ENCODE results near the gene RAET1E. TPM values are rescaled to one million over a fixed set of nuclear protein-coding genes. Genes with fewer than 3 reads are reported as not detected.
A peak's percentile ranks its signal among the peaks of the same experiment; 100 is the strongest.

The RAET1E gene
- total RNA-seq, 1 donor from 2014 or later: 27.5 TPM

DNA sequence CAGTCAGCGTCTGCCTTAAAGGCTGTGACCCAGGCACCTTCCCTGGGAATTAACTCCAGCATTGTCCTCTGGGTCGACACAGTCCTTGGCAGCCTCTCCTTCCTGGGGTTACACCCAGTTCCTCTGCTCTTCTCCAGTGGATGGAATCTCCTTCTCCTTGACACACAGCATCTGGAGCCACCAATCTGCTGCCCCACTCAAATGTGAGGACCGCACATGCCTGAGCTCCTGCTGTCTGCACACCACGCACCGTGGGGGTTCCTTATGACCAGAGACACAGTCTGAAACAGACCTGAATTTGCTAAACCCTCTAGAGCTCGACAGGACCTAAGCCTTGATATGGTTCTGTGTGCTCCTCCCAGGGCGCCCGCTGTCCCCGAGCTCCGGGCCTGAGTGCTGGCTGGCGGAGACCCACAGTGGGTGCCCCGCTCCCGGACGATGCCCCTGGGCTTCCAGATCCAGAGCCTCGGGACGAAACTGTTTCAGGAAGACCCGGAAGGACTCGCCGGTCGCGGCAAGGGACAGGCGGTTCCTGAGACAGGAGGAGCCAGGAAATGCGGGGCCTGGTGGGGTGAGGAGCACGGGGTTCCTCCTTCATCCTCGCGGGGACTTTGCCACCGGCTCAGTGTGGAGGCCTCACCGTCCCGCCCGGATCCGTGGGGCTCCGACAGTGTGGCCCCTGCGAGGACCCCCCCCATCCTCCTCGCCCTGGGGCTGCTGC is 27.5 kb upstream of the RAET1E start:
- Histone ChIP-seq H3K4me1 (peaks cover 23% of the 10 kb centered on the region), H3K27me3 (no peaks in the 10 kb centered on the region), H3K27ac (peak overlapping the region; percentile 67), H3K4me3 (peak overlapping the region; percentile 50 to 51), H3K36me3 (no peaks in the 10 kb centered on the region), H3K9me3 (no peaks in the 10 kb centered on the region)
- TF ChIP-seq, protein P1, sequence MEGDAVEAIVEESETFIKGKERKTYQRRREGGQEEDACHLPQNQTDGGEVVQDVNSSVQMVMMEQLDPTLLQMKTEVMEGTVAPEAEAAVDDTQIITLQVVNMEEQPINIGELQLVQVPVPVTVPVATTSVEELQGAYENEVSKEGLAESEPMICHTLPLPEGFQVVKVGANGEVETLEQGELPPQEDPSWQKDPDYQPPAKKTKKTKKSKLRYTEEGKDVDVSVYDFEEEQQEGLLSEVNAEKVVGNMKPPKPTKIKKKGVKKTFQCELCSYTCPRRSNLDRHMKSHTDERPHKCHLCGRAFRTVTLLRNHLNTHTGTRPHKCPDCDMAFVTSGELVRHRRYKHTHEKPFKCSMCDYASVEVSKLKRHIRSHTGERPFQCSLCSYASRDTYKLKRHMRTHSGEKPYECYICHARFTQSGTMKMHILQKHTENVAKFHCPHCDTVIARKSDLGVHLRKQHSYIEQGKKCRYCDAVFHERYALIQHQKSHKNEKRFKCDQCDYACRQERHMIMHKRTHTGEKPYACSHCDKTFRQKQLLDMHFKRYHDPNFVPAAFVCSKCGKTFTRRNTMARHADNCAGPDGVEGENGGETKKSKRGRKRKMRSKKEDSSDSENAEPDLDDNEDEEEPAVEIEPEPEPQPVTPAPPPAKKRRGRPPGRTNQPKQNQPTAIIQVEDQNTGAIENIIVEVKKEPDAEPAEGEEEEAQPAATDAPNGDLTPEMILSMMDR (IDR thresholded peaks at IDR 0.05): no peak
- peak in 1 of 2 donors; percentile 10 for TF ChIP-seq POLR2AphosphoS5 (IDR thresholded peaks at IDR 0.05; ENCODE audit: insufficient read depth in 1 of 2, low read depth in 1 of 2)
- DNase-seq (ENCODE audit: extremely low spot score in 2 of 2): peak; percentile 85 to 86
- intact Hi-C loops (cut with DNase I): loop anchor here (5.0 kb wide), 1 partner anchor 88 kb away; no protein-coding TSS in a partner anchor

- no peaks in the 10 kb centered on the region for H3K9me3 ChIP-seq
- peaks cover 23% of the 10 kb centered on the region for H3K4me1 ChIP-seq
- DNase-seq (ENCODE audit: extremely low spot score in 2 of 2): peak; percentile 86 to 90
- TF ChIP-seq, protein P1 (IDR thresholded peaks at IDR 0.05): no peak
- TF ChIP-seq POLR2AphosphoS5 (IDR thresholded peaks at IDR 0.05; ENCODE audit: insufficient read depth in 1 of 2, low read depth in 1 of 2): no peak
- no peak for TF ChIP-seq POLR2A (IDR thresholded peaks at IDR 0.05)
- H3K27ac ChIP-seq: no peak overlapping the region
- no peak overlapping the region for H3K4me3 ChIP-seq
- no peaks in the 10 kb centered on the region for H3K27me3 ChIP-seq
- no peaks in the 10 kb centered on the region for H3K36me3 ChIP-seq
- intact Hi-C loops (cut with DNase I): loop anchor here (5.0 kb wide), 1 partner anchor 88 kb away; no protein-coding TSS in a partner anchor
Measured at GRCh38 chr6:149924933-149925252, 27.0 kb upstream of the RAET1E start.

GRCh38 chr6:149924206-149924932 is 26.5 kb upstream of the RAET1E start:
- H3K27me3 ChIP-seq: no peaks in the 10 kb centered on the region
- no peaks in the 10 kb centered on the region for H3K9me3 ChIP-seq
- H3K27ac ChIP-seq: no peak overlapping the region
- peak in 1 of 2 donors; percentile 40 for DNase-seq (ENCODE audit: extremely low spot score in 2 of 2)
- H3K4me1 ChIP-seq: peaks cover 23% of the 10 kb centered on the region
- H3K4me3 ChIP-seq: no peak overlapping the region
- H3K36me3 ChIP-seq: no peaks in the 10 kb centered on the region
- intact Hi-C loops (cut with DNase I): no loop called here
- TF ChIP-seq, protein P1 (IDR thresholded peaks at IDR 0.05): no peak
- TF ChIP-seq POLR2AphosphoS5 (IDR thresholded peaks at IDR 0.05; ENCODE audit: insufficient read depth in 1 of 2, low read depth in 1 of 2) (no peak), POLR2A (IDR thresholded peaks at IDR 0.05) (no peak)

DNA sequence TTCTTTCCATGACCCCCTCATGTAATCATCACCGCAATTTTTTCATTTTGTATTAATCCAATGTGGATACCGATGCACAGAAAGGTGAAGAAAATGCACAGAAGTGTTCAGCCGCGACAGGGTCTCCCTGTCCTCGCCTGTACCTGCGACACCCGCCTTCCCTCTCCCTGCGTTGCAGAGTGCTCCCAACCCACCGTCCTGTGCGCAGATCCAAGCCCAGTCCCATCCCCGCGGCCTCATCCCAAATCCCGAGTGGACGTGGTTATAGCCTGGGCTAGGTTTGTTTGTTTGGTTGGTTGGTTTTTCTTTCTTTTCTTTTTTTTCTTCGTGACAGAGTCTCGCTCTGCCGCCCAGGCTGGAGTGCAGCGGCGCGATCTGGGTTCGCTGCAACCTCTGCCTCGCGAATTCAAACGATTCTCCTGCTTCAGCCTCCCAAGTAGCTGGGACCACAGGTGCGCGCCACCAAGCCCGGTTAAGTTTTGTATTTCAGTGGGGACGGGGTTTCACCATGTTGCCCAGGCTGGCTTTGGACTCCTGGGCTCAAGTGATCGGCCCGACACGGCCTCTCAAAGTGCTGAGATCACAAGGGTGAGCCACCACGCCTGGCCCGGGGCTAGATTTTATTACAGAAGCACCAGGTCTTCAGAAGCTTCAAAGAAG is 25.5 kb upstream of the RAET1E start:
- H3K4me1 ChIP-seq: peaks cover 23% of the 10 kb centered on the region
- H3K36me3 ChIP-seq: no peaks in the 10 kb centered on the region
- no peak for DNase-seq (ENCODE audit: extremely low spot score in 2 of 2)
- no peak overlapping the region for H3K27ac ChIP-seq
- H3K27me3 ChIP-seq: no peaks in the 10 kb centered on the region
- intact Hi-C loops (cut with DNase I): loop anchor here (2.0 kb wide), 1 partner anchor 59 kb away; the partner anchor contains the start of gene LRP11
- no peaks in the 10 kb centered on the region for H3K9me3 ChIP-seq
- peak overlapping the region; percentile 50 to 55 for H3K4me3 ChIP-seq
- TF ChIP-seq POLR2AphosphoS5 (IDR thresholded peaks at IDR 0.05; ENCODE audit: insufficient read depth in 1 of 2, low read depth in 1 of 2) (no peak), POLR2A (IDR thresholded peaks at IDR 0.05) (no peak)
- TF ChIP-seq, protein P1 (IDR thresholded peaks at IDR 0.05): no peak
